MM.1S (cell line): Measurements from ENCODE around the gene CYSTM1.

Experiments
- CTCF ChIP-seq: fragments of 300-600 bp; sonication (generic); IDR thresholded peaks from 2 replicates; pipeline ENCODE4 v1.5.1; 2016; ENCODE audit warnings: antibody characterized with exemption, low read length, mixed read lengths
- EZH2 ChIP-seq: fragments of 300-600 bp; sonication (generic); optimal IDR thresholded peaks from 2 replicates; pipeline ENCODE3; 2017; ENCODE audit warnings: low read depth, mild to moderate bottlenecking, antibody characterized with exemption, low read length, mixed read lengths
- EZH2phosphoT487 ChIP-seq: fragments of 300-600 bp; sonication (generic); IDR thresholded peaks from 2 replicates; pipeline ENCODE4 v1.6.1; 2018; ENCODE audit warnings: antibody characterized with exemption, low read length

- TF ChIP-seq EZH2phosphoT487 (no peak), CTCF (no peak), EZH2 (no peak)
Measured at GRCh38 chr5:140249536-140249935, 74.5 kb downstream of the CYSTM1 start.
